HL-60 (cell line): ENCODE measurements around the gene ADGRG6.

Source experiments
- GABPA ChIP-seq: IDR thresholded peaks from 2 replicates; pipeline ENCODE4 v1.6.1; 2012; ENCODE audit warnings: low read depth
- POLR2AphosphoS5 ChIP-seq: IDR thresholded peaks from 2 replicates; pipeline ENCODE4 v1.6.1; 2012; ENCODE audit warnings: low read depth
- TF ChIP-seq, protein P1 (sequence below): IDR thresholded peaks from one replicate; pipeline ENCODE4 v1.5.1; 2011; ENCODE audit warnings: low read length, control low read depth, inconsistent platforms; ENCODE audit not compliant: insufficient read depth

DNA sequence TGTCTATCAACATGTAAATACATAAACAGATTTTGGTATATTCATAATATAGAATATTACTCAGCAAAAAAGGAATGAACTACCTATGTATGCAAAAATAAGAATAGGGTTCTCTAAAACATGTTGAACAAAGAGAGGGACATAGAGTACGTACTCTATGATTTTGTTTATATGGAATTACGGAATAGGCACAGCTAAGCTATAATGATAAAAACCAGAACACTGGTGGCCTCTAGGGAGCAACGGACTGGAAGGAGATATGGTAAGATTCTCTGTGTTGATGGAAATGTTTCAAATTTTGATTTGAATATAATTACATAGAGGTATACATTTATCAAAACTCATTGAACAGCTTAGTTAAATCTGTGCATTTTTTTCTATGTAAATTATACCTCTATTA is 19.6 kb downstream of the ADGRG6 start:
- TF ChIP-seq POLR2AphosphoS5 (no peak), GABPA (no peak)
- TF ChIP-seq, protein P1, sequence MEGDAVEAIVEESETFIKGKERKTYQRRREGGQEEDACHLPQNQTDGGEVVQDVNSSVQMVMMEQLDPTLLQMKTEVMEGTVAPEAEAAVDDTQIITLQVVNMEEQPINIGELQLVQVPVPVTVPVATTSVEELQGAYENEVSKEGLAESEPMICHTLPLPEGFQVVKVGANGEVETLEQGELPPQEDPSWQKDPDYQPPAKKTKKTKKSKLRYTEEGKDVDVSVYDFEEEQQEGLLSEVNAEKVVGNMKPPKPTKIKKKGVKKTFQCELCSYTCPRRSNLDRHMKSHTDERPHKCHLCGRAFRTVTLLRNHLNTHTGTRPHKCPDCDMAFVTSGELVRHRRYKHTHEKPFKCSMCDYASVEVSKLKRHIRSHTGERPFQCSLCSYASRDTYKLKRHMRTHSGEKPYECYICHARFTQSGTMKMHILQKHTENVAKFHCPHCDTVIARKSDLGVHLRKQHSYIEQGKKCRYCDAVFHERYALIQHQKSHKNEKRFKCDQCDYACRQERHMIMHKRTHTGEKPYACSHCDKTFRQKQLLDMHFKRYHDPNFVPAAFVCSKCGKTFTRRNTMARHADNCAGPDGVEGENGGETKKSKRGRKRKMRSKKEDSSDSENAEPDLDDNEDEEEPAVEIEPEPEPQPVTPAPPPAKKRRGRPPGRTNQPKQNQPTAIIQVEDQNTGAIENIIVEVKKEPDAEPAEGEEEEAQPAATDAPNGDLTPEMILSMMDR: no peak
